Colonic mucosa (tissue), 4 donors: ENCODE results near the gene PLAGL1. TPM values are rescaled to one million over a fixed set of nuclear protein-coding genes. Genes with fewer than 3 reads are reported as not detected.
"Not testable (repeated sequence)": the region's sequence is repeated elsewhere in the genome, so short reads cannot be mapped to it uniquely, and the experiment has no call there.

ENCODE experiments used
- DNase-seq: peaks from one replicate; pipeline ENCODE4 v3.0.0-alpha.2; 2020
- H3K27ac ChIP-seq: fragments of 200-600 bp; one replicate; pipeline ENCODE4 v1.8.0; 2021
- H3K27me3 ChIP-seq: fragments of 200-600 bp; one replicate; pipeline ENCODE4 v1.8.0; 2021
- H3K36me3 ChIP-seq: fragments of 200-600 bp; one replicate; pipeline ENCODE4 v1.8.0; 2021
- H3K4me1 ChIP-seq: fragments of 200-600 bp; one replicate; pipeline ENCODE4 v1.8.0; 2021; ENCODE audit warnings: mild to moderate bottlenecking
- H3K4me3 ChIP-seq: fragments of 200-600 bp; one replicate; pipeline ENCODE4 v1.8.0; 2021
- H3K9ac ChIP-seq, 2 donors: one replicate each; pipeline ENCODE4 v1.7.0; 2013; ENCODE audit warnings: control low read depth in 2 of 2, low read depth in 2 of 2, low read length in 2 of 2
- H3K9me3 ChIP-seq: fragments of 200-600 bp; one replicate; pipeline ENCODE4 v1.8.0; 2021
- CTCF ChIP-seq: fragments of 200-600 bp; IDR thresholded peaks from one replicate; pipeline ENCODE4 v1.8.0; 2022; ENCODE audit warnings: antibody characterized with exemption, mild to moderate bottlenecking
- intact Hi-C: fragments of 100-400 bp; cut with DNase I; formaldehyde crosslinking; loops from one replicate; pipeline ENCODE4 v1.14.1; 2022
- total RNA-seq, 2 donors: library from RNA; stranded (reverse); fragmentation: NEBNext Ultra II Directional in 1 of 2; extraction: Animal tissue kit (Norgen Biotek cat#: 25700) in 1 of 2; gene quantifications; one replicate each; pipeline ENCODE4 v1.2.1, GENCODE V29; 2021
- donor health status: healthy.
- donor health status: DM: no; HTN: no; CAD: no.
- donor health status: DM: no; HTN: no; CAD: no.

Gene PLAGL1
- total RNA-seq, 2 donors from 2014 or later, result 30.2 to 51.1 TPM

GRCh38 chr6:144017166-144018094 lies 9.4 kb upstream of the PLAGL1 start:
- H3K9me3 ChIP-seq, result no peaks in the 10 kb centered on the region
- TF ChIP-seq CTCF, result no peak
- H3K27ac ChIP-seq, result no peak overlapping the region
- no peak overlapping the region for H3K9ac ChIP-seq
- no peak for DNase-seq
- H3K4me3 ChIP-seq, result no peak overlapping the region
- intact Hi-C loops, result no loop called here
- no peaks in the 10 kb centered on the region for H3K27me3 ChIP-seq
- peaks cover 3% of the 10 kb centered on the region for H3K4me1 ChIP-seq
- no peaks in the 10 kb centered on the region for H3K36me3 ChIP-seq

GRCh38 chr6:144013486-144013909 lies 5.4 kb upstream of the PLAGL1 start:
- Histone ChIP-seq H3K4me3 (no peak overlapping the region), H3K27me3 (no peaks in the 10 kb centered on the region), H3K9me3 (no peaks in the 10 kb centered on the region), H3K9ac (no peak overlapping the region), H3K27ac (no peak overlapping the region), H3K36me3 (no peaks in the 10 kb centered on the region), H3K4me1 (peaks cover 3% of the 10 kb centered on the region)
- intact Hi-C loops, result loop anchor here (5.0 kb wide), 1 partner anchor 71 kb away; no protein-coding TSS in a partner anchor
- peak; percentile 84 for DNase-seq
- peak; percentile 86 for TF ChIP-seq CTCF

- Histone ChIP-seq H3K27ac (no peak overlapping the region), H3K9me3 (no peaks in the 10 kb centered on the region), H3K36me3 (no peaks in the 10 kb centered on the region), H3K9ac (no peak overlapping the region), H3K4me1 (peaks cover 3% of the 10 kb centered on the region), H3K27me3 (no peaks in the 10 kb centered on the region), H3K4me3 (no peak overlapping the region)
- intact Hi-C loops, result loop anchor here (5.0 kb wide), 1 partner anchor 70 kb away; no protein-coding TSS in a partner anchor
- TF ChIP-seq CTCF, result no peak
- no peak for DNase-seq
Observed at GRCh38 chr6:144012534-144012933, 4.5 kb upstream of the PLAGL1 start.

- H3K27ac ChIP-seq, H3K27me3 ChIP-seq, H3K36me3 ChIP-seq, DNase-seq, H3K9me3 ChIP-seq, H3K9ac ChIP-seq, H3K4me3 ChIP-seq, H3K4me1 ChIP-seq: not testable (repeated sequence)
- intact Hi-C loops, result loop anchor here (2.0 to 5.0 kb wide), 2 partner anchors 67 to 433 kb away; no protein-coding TSS in a partner anchor
Observed at GRCh38 chr6:144009628-144010027, 1.6 kb upstream of the PLAGL1 start.

GRCh38 chr6:144008846-144009245 lies 787 bp upstream of the PLAGL1 start:
- DNase-seq, result no peak
- Histone ChIP-seq H3K36me3 (no peaks in the 10 kb centered on the region), H3K27ac (no peak overlapping the region), H3K9ac (peak overlapping the region in 1 of 2 donors; percentile 40), H3K4me1 (no peaks in the 10 kb centered on the region), H3K4me3 (no peak overlapping the region), H3K27me3 (no peaks in the 10 kb centered on the region), H3K9me3 (no peaks in the 10 kb centered on the region)
- intact Hi-C loops, result no loop called here
- no peak for TF ChIP-seq CTCF
